ENCODE data around the gene LRRN3. TPM values are rescaled to one million over a fixed set of nuclear protein-coding genes. Genes with fewer than 3 reads are reported as not detected.

LRRN3 gene
- total and polyA plus RNA-seq, 4 donors: 0.42 to 13.7 (median 2.9) TPM

DNA sequence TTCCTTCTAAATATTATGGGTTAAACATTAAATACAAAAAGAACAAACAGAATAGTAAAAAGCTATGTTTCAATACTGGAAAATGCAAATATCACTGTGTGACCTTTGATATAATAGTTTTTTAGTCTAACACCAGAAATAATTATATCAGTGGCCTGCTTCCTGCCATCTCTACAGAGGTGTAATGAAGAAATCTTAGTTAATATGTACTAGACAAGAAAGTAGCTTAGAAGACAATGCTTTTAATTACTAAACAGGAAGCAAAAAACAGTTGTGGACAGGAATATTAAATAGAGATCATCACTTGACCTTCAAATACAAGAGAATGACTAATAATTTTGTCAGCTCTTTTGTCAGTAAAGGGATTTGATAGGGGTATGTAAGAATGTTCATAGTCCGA lies 47.4 kb upstream of the LRRN3 start:
- DNase-seq: no peak
- no peak for ATAC-seq (ENCODE audit: insufficient read depth, low FRiP score)
- 90 to 100% methylated on average over 1 of the region's 1 CpG for WGBS, 2 donors
- Histone ChIP-seq H3K9me3 (ENCODE audit: control insufficient read depth in 4 of 4, insufficient read depth in 3 of 4, low read length in 3 of 4) (no peaks in the 10 kb centered on the region), H3K4me3 (no peak overlapping the region), H3K36me3 (ENCODE audit: control insufficient read depth in 4 of 4, insufficient read depth in 4 of 4, low read length in 4 of 4) (no peaks in the 10 kb centered on the region), H3K9ac (ENCODE audit: insufficient read depth in 1 of 2, low read length in 2 of 2) (no peak overlapping the region), H3K27me3 (ENCODE audit: control insufficient read depth in 3 of 3, insufficient read depth in 3 of 3, low read length in 2 of 3) (no peaks in the 10 kb centered on the region), H3K27ac (ENCODE audit: low read depth in 1 of 2, low read length in 1 of 2) (no peak overlapping the region), H3K4me1 (ENCODE audit: control insufficient read depth in 5 of 5, insufficient read depth in 5 of 5, low read length in 5 of 5) (peaks cover 0 to 3% (median 0%) of the 10 kb centered on the region in 5 donors)
- TF ChIP-seq, protein P1, sequence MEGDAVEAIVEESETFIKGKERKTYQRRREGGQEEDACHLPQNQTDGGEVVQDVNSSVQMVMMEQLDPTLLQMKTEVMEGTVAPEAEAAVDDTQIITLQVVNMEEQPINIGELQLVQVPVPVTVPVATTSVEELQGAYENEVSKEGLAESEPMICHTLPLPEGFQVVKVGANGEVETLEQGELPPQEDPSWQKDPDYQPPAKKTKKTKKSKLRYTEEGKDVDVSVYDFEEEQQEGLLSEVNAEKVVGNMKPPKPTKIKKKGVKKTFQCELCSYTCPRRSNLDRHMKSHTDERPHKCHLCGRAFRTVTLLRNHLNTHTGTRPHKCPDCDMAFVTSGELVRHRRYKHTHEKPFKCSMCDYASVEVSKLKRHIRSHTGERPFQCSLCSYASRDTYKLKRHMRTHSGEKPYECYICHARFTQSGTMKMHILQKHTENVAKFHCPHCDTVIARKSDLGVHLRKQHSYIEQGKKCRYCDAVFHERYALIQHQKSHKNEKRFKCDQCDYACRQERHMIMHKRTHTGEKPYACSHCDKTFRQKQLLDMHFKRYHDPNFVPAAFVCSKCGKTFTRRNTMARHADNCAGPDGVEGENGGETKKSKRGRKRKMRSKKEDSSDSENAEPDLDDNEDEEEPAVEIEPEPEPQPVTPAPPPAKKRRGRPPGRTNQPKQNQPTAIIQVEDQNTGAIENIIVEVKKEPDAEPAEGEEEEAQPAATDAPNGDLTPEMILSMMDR (IDR thresholded peaks at IDR 0.05; ENCODE audit: control extremely low read depth, extremely low read depth): no peak

DNA sequence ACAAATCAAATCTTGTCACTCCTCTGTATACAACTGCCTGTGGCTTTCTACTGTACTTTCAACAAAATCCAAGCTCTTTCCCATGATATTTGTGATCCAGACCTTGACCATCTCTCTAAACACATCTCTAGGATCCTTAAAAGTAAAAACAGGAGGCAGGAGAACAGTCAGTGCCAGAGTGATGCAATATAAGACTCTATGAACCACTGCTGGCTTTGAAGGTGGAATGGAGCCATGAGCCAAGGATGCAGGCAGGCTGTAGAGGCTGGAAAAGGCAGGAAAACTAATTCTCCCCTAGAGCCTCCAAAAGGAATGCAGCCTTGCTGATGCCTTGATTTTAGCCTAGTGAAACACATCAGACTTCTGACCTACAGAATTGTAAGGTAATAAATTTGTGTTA lies 45.5 kb upstream of the LRRN3 start:
- Histone ChIP-seq H3K9ac (ENCODE audit: insufficient read depth in 1 of 2, low read length in 2 of 2) (no peak overlapping the region), H3K9me3 (ENCODE audit: control insufficient read depth in 4 of 4, insufficient read depth in 3 of 4, low read length in 3 of 4) (no peaks in the 10 kb centered on the region), H3K27me3 (ENCODE audit: control insufficient read depth in 3 of 3, insufficient read depth in 3 of 3, low read length in 2 of 3) (no peaks in the 10 kb centered on the region), H3K4me1 (ENCODE audit: control insufficient read depth in 5 of 5, insufficient read depth in 5 of 5, low read length in 5 of 5) (peaks cover 0 to 9% (median 0%) of the 10 kb centered on the region in 5 donors), H3K27ac (ENCODE audit: low read depth in 1 of 2, low read length in 1 of 2) (no peak overlapping the region), H3K4me3 (no peak overlapping the region), H3K36me3 (ENCODE audit: control insufficient read depth in 4 of 4, insufficient read depth in 4 of 4, low read length in 4 of 4) (no peaks in the 10 kb centered on the region)
- ATAC-seq (ENCODE audit: insufficient read depth, low FRiP score) (no peak), DNase-seq (peak in 1 of 3 donors; percentile 15)
- TF ChIP-seq, protein P1 (IDR thresholded peaks at IDR 0.05; ENCODE audit: control extremely low read depth, extremely low read depth): no peak

DNA sequence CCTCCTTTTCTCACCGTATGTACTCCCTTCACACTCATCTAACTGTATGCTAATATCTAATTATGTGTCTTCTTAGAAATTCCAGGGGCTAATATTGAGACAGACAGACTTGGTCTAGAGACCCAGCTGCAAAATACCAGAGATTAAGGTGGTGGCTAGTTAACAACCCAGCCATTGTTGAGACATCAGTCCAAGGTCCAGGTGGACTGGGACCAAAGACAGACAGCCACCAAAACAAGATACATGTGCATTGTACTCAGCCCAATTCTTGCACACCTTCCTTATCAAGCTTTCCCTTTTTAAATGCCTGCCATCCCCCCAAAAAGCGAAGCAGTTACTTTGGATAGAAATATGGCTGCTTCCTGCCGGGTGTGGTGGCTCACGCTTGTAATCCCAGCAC lies 43.3 kb upstream of the LRRN3 start:
- H3K27me3 ChIP-seq (ENCODE audit: control insufficient read depth in 3 of 3, insufficient read depth in 3 of 3, low read length in 2 of 3): no peaks in the 10 kb centered on the region
- DNase-seq (no peak), ATAC-seq (ENCODE audit: insufficient read depth, low FRiP score) (no peak)
- no peak overlapping the region for H3K4me3 ChIP-seq
- H3K36me3 ChIP-seq (ENCODE audit: control insufficient read depth in 4 of 4, insufficient read depth in 4 of 4, low read length in 4 of 4): no peaks in the 10 kb centered on the region
- TF ChIP-seq, protein P1 (IDR thresholded peaks at IDR 0.05; ENCODE audit: control extremely low read depth, extremely low read depth): no peak
- H3K9ac ChIP-seq (ENCODE audit: insufficient read depth in 1 of 2, low read length in 2 of 2): no peak overlapping the region
- H3K4me1 ChIP-seq (ENCODE audit: control insufficient read depth in 5 of 5, insufficient read depth in 5 of 5, low read length in 5 of 5): peaks cover 0 to 14% (median 0%) of the 10 kb centered on the region in 5 donors
- WGBS, 2 donors: 93 to 95% methylated on average over 4 of the region's 4 CpGs
- no peaks in the 10 kb centered on the region for H3K9me3 ChIP-seq (ENCODE audit: control insufficient read depth in 4 of 4, insufficient read depth in 3 of 4, low read length in 3 of 4)
- no peak overlapping the region for H3K27ac ChIP-seq (ENCODE audit: low read depth in 1 of 2, low read length in 1 of 2)
